Upper lobe of left lung (tissue), 4 donors: ENCODE results near the gene NYNRIN.

Experiments
- POLR2A ChIP-seq, 4 donors: fragments of 450-650 bp; IDR thresholded peaks; one replicate each; pipeline ENCODE4 v1.5.1; 2016 to 2017; ENCODE audit warnings: antibody characterized with exemption in 4 of 4, mild to moderate bottlenecking in 2 of 4
- POLR2AphosphoS5 ChIP-seq, 2 donors: sonication (generic); formaldehyde crosslinking; IDR thresholded peaks; one replicate each; pipeline ENCODE4 v1.5.1; 2017; ENCODE audit warnings: antibody characterized with exemption in 2 of 2
- TF ChIP-seq, protein P1 (sequence below), 6 experiments: fragments of 450-650 bp in 4 of 6; fragments of 200-600 bp in 2 of 6; sonication (generic) in 2 of 6; IDR thresholded peaks; one replicate each; pipeline ENCODE4 v1.5.1; 2016 to 2019; ENCODE audit warnings: antibody characterized with exemption in 6 of 6

DNA sequence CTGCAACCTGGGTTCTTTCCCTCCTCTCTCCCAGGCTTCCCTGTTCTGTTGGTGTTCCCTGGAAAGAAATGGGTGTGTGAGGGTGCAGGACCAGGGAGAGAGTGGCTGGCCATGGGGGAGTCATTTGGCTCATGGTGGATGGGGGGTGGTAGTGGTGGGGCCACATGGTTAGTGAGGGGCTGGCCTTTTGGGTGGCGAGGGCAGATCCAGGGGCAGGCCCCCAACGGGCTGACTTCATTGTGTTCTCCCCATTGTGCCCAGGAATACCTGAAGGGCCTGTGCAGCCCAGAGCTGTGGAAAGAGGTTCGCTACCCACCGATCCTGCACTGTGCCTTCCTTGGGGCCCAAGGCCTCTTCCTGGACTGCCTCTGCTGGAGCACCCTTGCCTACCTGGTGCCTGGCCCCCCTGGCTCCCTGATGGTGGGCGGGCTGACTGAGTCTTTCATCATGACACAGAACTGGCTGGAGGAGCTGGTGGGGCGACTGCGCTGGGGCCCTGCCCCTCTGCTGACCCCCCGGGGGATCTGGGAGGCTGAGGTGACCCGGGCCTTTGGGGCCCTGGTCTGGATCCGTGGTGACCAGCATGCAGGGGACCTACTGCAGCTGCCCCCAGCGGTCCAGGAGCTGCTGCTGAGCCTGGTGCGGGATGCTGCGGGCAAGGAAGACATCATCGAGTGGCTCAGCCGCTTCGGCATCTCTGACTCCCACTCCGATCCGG, 9.0 kb downstream of the NYNRIN start:
- no peak for TF ChIP-seq POLR2A (IDR thresholded peaks at IDR 0.05)
- TF ChIP-seq, protein P1, sequence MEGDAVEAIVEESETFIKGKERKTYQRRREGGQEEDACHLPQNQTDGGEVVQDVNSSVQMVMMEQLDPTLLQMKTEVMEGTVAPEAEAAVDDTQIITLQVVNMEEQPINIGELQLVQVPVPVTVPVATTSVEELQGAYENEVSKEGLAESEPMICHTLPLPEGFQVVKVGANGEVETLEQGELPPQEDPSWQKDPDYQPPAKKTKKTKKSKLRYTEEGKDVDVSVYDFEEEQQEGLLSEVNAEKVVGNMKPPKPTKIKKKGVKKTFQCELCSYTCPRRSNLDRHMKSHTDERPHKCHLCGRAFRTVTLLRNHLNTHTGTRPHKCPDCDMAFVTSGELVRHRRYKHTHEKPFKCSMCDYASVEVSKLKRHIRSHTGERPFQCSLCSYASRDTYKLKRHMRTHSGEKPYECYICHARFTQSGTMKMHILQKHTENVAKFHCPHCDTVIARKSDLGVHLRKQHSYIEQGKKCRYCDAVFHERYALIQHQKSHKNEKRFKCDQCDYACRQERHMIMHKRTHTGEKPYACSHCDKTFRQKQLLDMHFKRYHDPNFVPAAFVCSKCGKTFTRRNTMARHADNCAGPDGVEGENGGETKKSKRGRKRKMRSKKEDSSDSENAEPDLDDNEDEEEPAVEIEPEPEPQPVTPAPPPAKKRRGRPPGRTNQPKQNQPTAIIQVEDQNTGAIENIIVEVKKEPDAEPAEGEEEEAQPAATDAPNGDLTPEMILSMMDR (IDR thresholded peaks at IDR 0.05) = no peak
- TF ChIP-seq POLR2AphosphoS5 (IDR thresholded peaks at IDR 0.05) = no peak
